ENCODE data around the gene RPP40. TPM values are rescaled to one million over a fixed set of nuclear protein-coding genes. Genes with fewer than 3 reads are reported as not detected.

Gene RPP40
- total RNA-seq, 2 donors from 2014 or later, result 8.4 to 9.0 TPM

- WGBS, 2 experiments (ENCODE audit: insufficient coverage in 1 of 2, insufficient read length in 1 of 2), result 87 to 88% methylated on average over 6 of the region's 6 CpGs
- Mint-ChIP-seq H3K27ac (no peak overlapping the region), H3K4me3 (no peak overlapping the region)
These were observed 6.0 kb downstream of the RPP40 start for GRCh38 chr6:4997862-4998261.

GRCh38 chr6:4994741-4995140, 9.1 kb downstream of the RPP40 start:
- WGBS, 2 experiments (ENCODE audit: insufficient coverage in 1 of 2, insufficient read length in 1 of 2), result 91 to 100% methylated on average over 2 to 3 of the region's 3 CpGs
- no peak overlapping the region for H3K4me3 Mint-ChIP-seq

More at GRCh38 chr6:4997862-4998261, 6.0 kb downstream of the RPP40 start:
- Histone ChIP-seq H3K9ac (ENCODE audit: extremely low read depth, low read length, poor library complexity, severe bottlenecking) (no peak overlapping the region), H3K36me3 (ENCODE audit: control insufficient read depth, insufficient read depth, low read length) (peaks cover 21% of the 10 kb centered on the region), H3K4me1 (ENCODE audit: control insufficient read depth, insufficient read depth, low read length) (no peaks in the 10 kb centered on the region), H3K9me3 (ENCODE audit: control insufficient read depth, low read length) (no peaks in the 10 kb centered on the region), H3K27ac (ENCODE audit: low read depth, low read length) (no peak overlapping the region), H3K4me3 (ENCODE audit: low read length) (no peak overlapping the region), H3K27me3 (ENCODE audit: control insufficient read depth, insufficient read depth, low read length, poor library complexity, severe bottlenecking) (no peaks in the 10 kb centered on the region)
- TF ChIP-seq CTCF (conservative IDR thresholded peaks at IDR 0.05), result peak; percentile 40
- Mint-ChIP-seq H3K36me3 (ENCODE audit: low read depth) (peaks cover 20% of the 10 kb centered on the region), H3K9me3 (no peaks in the 10 kb centered on the region), H3K4me1 (no peaks in the 10 kb centered on the region), H3K27me3 (ENCODE audit: insufficient read depth) (no peaks in the 10 kb centered on the region)
- no peak for DNase-seq

GRCh38 chr6:4987432-4987831, 16.4 kb downstream of the RPP40 start:
- no peaks in the 10 kb centered on the region for H3K27me3 ChIP-seq (ENCODE audit: control insufficient read depth, insufficient read depth, low read length, poor library complexity, severe bottlenecking)
- no peak overlapping the region for H3K4me3 ChIP-seq (ENCODE audit: low read length)
- no peaks in the 10 kb centered on the region for H3K36me3 ChIP-seq (ENCODE audit: control insufficient read depth, insufficient read depth, low read length)
- Mint-ChIP-seq H3K27me3 (ENCODE audit: insufficient read depth) (peaks cover 4% of the 10 kb centered on the region), H3K9me3 (peaks cover 1% of the 10 kb centered on the region), H3K4me3 (no peak overlapping the region), H3K27ac (no peak overlapping the region), H3K4me1 (peaks cover 4% of the 10 kb centered on the region), H3K36me3 (ENCODE audit: low read depth) (peaks cover 4% of the 10 kb centered on the region)
- H3K9me3 ChIP-seq (ENCODE audit: control insufficient read depth, low read length), result no peaks in the 10 kb centered on the region
- no peak overlapping the region for H3K27ac ChIP-seq (ENCODE audit: low read depth, low read length)
- no peak for DNase-seq
- H3K4me1 ChIP-seq (ENCODE audit: control insufficient read depth, insufficient read depth, low read length), result no peaks in the 10 kb centered on the region
- no peak for TF ChIP-seq CTCF (conservative IDR thresholded peaks at IDR 0.05)
- 86 to 100% methylated on average over 3 to 4 of the region's 4 CpGs for WGBS, 2 experiments (ENCODE audit: insufficient coverage in 1 of 2, insufficient read length in 1 of 2)
- no peak overlapping the region for H3K9ac ChIP-seq (ENCODE audit: extremely low read depth, low read length, poor library complexity, severe bottlenecking)

More at GRCh38 chr6:4994741-4995140, 9.1 kb downstream of the RPP40 start:
- no peak overlapping the region for H3K27ac Mint-ChIP-seq
- no peak for DNase-seq
- Histone ChIP-seq H3K9ac (ENCODE audit: extremely low read depth, low read length, poor library complexity, severe bottlenecking) (no peak overlapping the region), H3K4me3 (ENCODE audit: low read length) (no peak overlapping the region), H3K4me1 (ENCODE audit: control insufficient read depth, insufficient read depth, low read length) (no peaks in the 10 kb centered on the region), H3K9me3 (ENCODE audit: control insufficient read depth, low read length) (no peaks in the 10 kb centered on the region), H3K27ac (ENCODE audit: low read depth, low read length) (no peak overlapping the region), H3K36me3 (ENCODE audit: control insufficient read depth, insufficient read depth, low read length) (peaks cover 7% of the 10 kb centered on the region), H3K27me3 (ENCODE audit: control insufficient read depth, insufficient read depth, low read length, poor library complexity, severe bottlenecking) (no peaks in the 10 kb centered on the region)
- peaks cover 13% of the 10 kb centered on the region for H3K36me3 Mint-ChIP-seq (ENCODE audit: low read depth)
- no peak for TF ChIP-seq CTCF (conservative IDR thresholded peaks at IDR 0.05)
- H3K27me3 Mint-ChIP-seq (ENCODE audit: insufficient read depth), result no peaks in the 10 kb centered on the region
- no peaks in the 10 kb centered on the region for H3K4me1 Mint-ChIP-seq
- peaks cover 1% of the 10 kb centered on the region for H3K9me3 Mint-ChIP-seq
